Left ventricle myocardium inferior (tissue), 1 donor: Measurements from ENCODE around the gene PROZ. TPM values are rescaled to one million over a fixed set of nuclear protein-coding genes. Genes with fewer than 3 reads are reported as not detected.

Source experiments
- DNase-seq: peaks from one replicate; pipeline ENCODE4 v3.0.0-alpha.2; 2020
- H3K27ac ChIP-seq: fragments of 200-600 bp; replicated peaks from 2 replicates; pipeline ENCODE4 v1.8.0; 2021
- H3K27me3 ChIP-seq: fragments of 200-600 bp; 2 replicates; pipeline ENCODE4 v1.8.0; 2021; ENCODE audit warnings: low read depth
- H3K36me3 ChIP-seq: fragments of 200-600 bp; 2 replicates; pipeline ENCODE4 v1.8.0; 2021
- H3K4me1 ChIP-seq: fragments of 200-600 bp; 2 replicates; pipeline ENCODE4 v1.8.0; 2021
- H3K4me3 ChIP-seq: fragments of 200-600 bp; 2 replicates; pipeline ENCODE4 v1.8.0; 2021; ENCODE audit warnings: mild to moderate bottlenecking, moderate library complexity
- H3K9me3 ChIP-seq: fragments of 200-600 bp; replicated peaks from 2 replicates; pipeline ENCODE4 v1.8.0; 2021
- intact Hi-C: fragments of 100-400 bp; cut with micrococcal nuclease; formaldehyde crosslinking; loops from one replicate; pipeline ENCODE4 v1.11.0; 2022
- total RNA-seq: library from RNA; stranded (reverse); fragmentation: NEBNext Ultra II Directional; extraction: Animal tissue kit (Norgen Biotek cat#: 25700); gene quantifications from one replicate; pipeline ENCODE4 v1.2.1, GENCODE V29; 2021
- TF ChIP-seq, protein P1 (sequence below): fragments of 200-600 bp; IDR thresholded peaks from 2 replicates; pipeline ENCODE4 v1.8.0; 2021; ENCODE audit warnings: antibody characterized with exemption, mild to moderate bottlenecking, borderline replicate concordance
- donor health status: DM: no; HTN: yes; CAD: no; lungs with severe emphysema.

Gene PROZ
- total RNA-seq, 1 donor from 2014 or later: not detected

- no peaks in the 10 kb centered on the region for H3K27me3 ChIP-seq
- no peaks in the 10 kb centered on the region for H3K9me3 ChIP-seq
- no peaks in the 10 kb centered on the region for H3K36me3 ChIP-seq
- intact Hi-C loops: no loop called here
- H3K27ac ChIP-seq: no peak overlapping the region
- DNase-seq: no peak
- no peak overlapping the region for H3K4me3 ChIP-seq
- H3K4me1 ChIP-seq: no peaks in the 10 kb centered on the region
- TF ChIP-seq, protein P1, sequence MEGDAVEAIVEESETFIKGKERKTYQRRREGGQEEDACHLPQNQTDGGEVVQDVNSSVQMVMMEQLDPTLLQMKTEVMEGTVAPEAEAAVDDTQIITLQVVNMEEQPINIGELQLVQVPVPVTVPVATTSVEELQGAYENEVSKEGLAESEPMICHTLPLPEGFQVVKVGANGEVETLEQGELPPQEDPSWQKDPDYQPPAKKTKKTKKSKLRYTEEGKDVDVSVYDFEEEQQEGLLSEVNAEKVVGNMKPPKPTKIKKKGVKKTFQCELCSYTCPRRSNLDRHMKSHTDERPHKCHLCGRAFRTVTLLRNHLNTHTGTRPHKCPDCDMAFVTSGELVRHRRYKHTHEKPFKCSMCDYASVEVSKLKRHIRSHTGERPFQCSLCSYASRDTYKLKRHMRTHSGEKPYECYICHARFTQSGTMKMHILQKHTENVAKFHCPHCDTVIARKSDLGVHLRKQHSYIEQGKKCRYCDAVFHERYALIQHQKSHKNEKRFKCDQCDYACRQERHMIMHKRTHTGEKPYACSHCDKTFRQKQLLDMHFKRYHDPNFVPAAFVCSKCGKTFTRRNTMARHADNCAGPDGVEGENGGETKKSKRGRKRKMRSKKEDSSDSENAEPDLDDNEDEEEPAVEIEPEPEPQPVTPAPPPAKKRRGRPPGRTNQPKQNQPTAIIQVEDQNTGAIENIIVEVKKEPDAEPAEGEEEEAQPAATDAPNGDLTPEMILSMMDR: no peak
These were observed 14.8 kb upstream of the PROZ start for GRCh38 chr13:113143466-113144254.

GRCh38 chr13:113144255-113144629 is 14.2 kb upstream of the PROZ start:
- TF ChIP-seq, protein P1: no peak
- no peak overlapping the region for H3K27ac ChIP-seq
- intact Hi-C loops: no loop called here
- DNase-seq: no peak
- no peaks in the 10 kb centered on the region for H3K27me3 ChIP-seq
- no peaks in the 10 kb centered on the region for H3K4me1 ChIP-seq
- H3K4me3 ChIP-seq: no peak overlapping the region
- no peaks in the 10 kb centered on the region for H3K9me3 ChIP-seq
- H3K36me3 ChIP-seq: no peaks in the 10 kb centered on the region

GRCh38 chr13:113145496-113145895 is 13.0 kb upstream of the PROZ start:
- intact Hi-C loops: no loop called here
- no peak overlapping the region for H3K4me3 ChIP-seq
- H3K9me3 ChIP-seq: no peaks in the 10 kb centered on the region
- no peak overlapping the region for H3K27ac ChIP-seq
- DNase-seq: no peak
- TF ChIP-seq, protein P1: no peak
- H3K36me3 ChIP-seq: no peaks in the 10 kb centered on the region
- no peaks in the 10 kb centered on the region for H3K27me3 ChIP-seq
- no peaks in the 10 kb centered on the region for H3K4me1 ChIP-seq

DNA sequence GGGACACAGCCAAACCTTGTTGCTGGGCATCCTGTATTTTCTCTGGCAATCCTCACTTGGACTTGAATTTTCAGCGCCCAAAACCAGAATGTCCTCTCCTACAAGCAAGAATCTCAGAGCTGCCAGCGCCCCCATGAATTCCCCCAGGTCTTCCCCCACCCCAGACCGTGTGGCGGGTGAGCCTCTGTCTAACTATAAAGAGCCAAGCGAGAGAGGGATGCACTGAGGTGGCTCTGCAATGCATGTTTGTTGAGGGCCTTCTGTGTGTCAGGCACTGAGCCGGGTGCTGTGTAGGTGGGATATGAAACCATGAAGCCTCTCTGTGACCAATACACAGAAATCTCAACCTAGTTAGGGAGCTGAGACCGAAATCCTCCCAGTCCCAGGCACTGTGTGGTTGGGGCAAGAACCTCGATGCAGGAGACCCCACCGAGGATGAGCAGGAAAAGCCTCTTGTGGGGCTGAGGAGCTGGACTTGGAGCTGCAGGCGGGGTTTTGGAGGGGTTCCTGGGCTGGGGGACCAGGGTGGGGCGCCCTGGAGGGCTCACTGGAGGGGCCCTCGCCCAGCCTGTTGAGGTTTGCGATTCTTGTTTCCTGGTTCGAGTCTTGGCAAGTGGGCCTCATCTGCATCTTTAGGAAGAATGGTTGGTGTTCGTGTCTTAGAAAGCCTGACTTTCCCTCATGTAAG is 12.4 kb upstream of the PROZ start:
- no peaks in the 10 kb centered on the region for H3K36me3 ChIP-seq
- DNase-seq: no peak
- H3K27ac ChIP-seq: no peak overlapping the region
- no peaks in the 10 kb centered on the region for H3K9me3 ChIP-seq
- H3K4me3 ChIP-seq: no peak overlapping the region
- no peaks in the 10 kb centered on the region for H3K4me1 ChIP-seq
- TF ChIP-seq, protein P1: no peak
- intact Hi-C loops: no loop called here
- H3K27me3 ChIP-seq: no peaks in the 10 kb centered on the region

DNA sequence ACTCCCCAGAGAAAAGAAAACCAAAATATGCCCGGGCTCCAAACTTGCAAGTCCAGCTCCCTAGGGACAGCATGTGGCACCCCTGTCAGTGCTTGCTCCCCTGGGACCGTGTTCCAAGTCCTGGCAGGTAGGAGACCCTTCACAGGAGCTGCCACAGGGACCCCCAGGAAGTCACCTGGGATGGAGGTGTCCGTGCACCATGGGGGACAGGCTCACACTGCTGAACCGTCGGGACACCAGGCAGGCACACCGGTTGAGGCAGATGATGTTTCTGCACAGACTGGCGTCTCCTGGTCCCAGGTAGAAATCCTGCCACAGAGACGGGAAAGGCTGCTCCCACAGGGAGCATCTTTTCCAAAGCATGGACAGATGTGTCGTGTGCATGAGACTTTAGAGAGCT is 11.7 kb upstream of the PROZ start:
- H3K4me1 ChIP-seq: peaks cover 1% of the 10 kb centered on the region
- no peak overlapping the region for H3K27ac ChIP-seq
- H3K4me3 ChIP-seq: no peak overlapping the region
- H3K9me3 ChIP-seq: no peaks in the 10 kb centered on the region
- intact Hi-C loops: no loop called here
- H3K27me3 ChIP-seq: peaks cover under 1% of the 10 kb centered on the region
- no peaks in the 10 kb centered on the region for H3K36me3 ChIP-seq
- DNase-seq: no peak
- TF ChIP-seq, protein P1: no peak
